ENCODE data around the gene POU2F2. TPM values are rescaled to one million over a fixed set of nuclear protein-coding genes. Genes with fewer than 3 reads are reported as not detected.

The POU2F2 gene
- total RNA-seq, 2 donors from 2014 or later, result 1.8 to 2.6 TPM

GRCh38 chr19:42078538-42079275, 53.5 kb downstream of the POU2F2 start:
- Mint-ChIP-seq H3K9me3 (no peaks in the 10 kb centered on the region), H3K27ac (no peak overlapping the region), H3K4me3 (peak overlapping the region; percentile 96), H3K36me3 (ENCODE audit: low read depth) (peaks cover 46% of the 10 kb centered on the region), H3K27me3 (ENCODE audit: insufficient read depth) (no peaks in the 10 kb centered on the region), H3K4me1 (peaks cover 24% of the 10 kb centered on the region)
- no peak overlapping the region for H3K4me3 ChIP-seq (ENCODE audit: low read length)
- TF ChIP-seq CTCF (conservative IDR thresholded peaks at IDR 0.05), result no peak
- H3K36me3 ChIP-seq (ENCODE audit: control insufficient read depth, insufficient read depth, low read length), result peaks cover 39% of the 10 kb centered on the region
- no peaks in the 10 kb centered on the region for H3K4me1 ChIP-seq (ENCODE audit: control insufficient read depth, insufficient read depth, low read length)
- H3K27me3 ChIP-seq (ENCODE audit: control insufficient read depth, insufficient read depth, low read length, poor library complexity, severe bottlenecking), result no peaks in the 10 kb centered on the region
- DNase-seq, result no peak
- H3K9ac ChIP-seq (ENCODE audit: extremely low read depth, low read length, poor library complexity, severe bottlenecking), result no peak overlapping the region
- no peaks in the 10 kb centered on the region for H3K9me3 ChIP-seq (ENCODE audit: control insufficient read depth, low read length)
- 90 to 92% methylated on average over 11 to 15 of the region's 15 CpGs for WGBS, 2 experiments (ENCODE audit: insufficient coverage in 1 of 2, insufficient read length in 1 of 2)
- H3K27ac ChIP-seq (ENCODE audit: low read depth, low read length), result no peak overlapping the region

GRCh38 chr19:42078058-42078457, 54.2 kb downstream of the POU2F2 start:
- H3K4me1 ChIP-seq (ENCODE audit: control insufficient read depth, insufficient read depth, low read length), result no peaks in the 10 kb centered on the region
- H3K4me3 ChIP-seq (ENCODE audit: low read length), result peak overlapping the region; percentile 100
- no peak for TF ChIP-seq CTCF (conservative IDR thresholded peaks at IDR 0.05)
- H3K9ac ChIP-seq (ENCODE audit: extremely low read depth, low read length, poor library complexity, severe bottlenecking), result no peak overlapping the region
- no peak for DNase-seq
- H3K36me3 ChIP-seq (ENCODE audit: control insufficient read depth, insufficient read depth, low read length), result peaks cover 39% of the 10 kb centered on the region
- H3K9me3 ChIP-seq (ENCODE audit: control insufficient read depth, low read length), result no peaks in the 10 kb centered on the region
- H3K27me3 Mint-ChIP-seq (ENCODE audit: insufficient read depth), result no peaks in the 10 kb centered on the region
- H3K27ac ChIP-seq (ENCODE audit: low read depth, low read length), result no peak overlapping the region
- H3K9me3 Mint-ChIP-seq, result no peaks in the 10 kb centered on the region
- H3K27ac Mint-ChIP-seq, result peak overlapping the region; percentile 89
- H3K4me1 Mint-ChIP-seq, result peaks cover 24% of the 10 kb centered on the region
- H3K4me3 Mint-ChIP-seq, result peak overlapping the region; percentile 96
- no peaks in the 10 kb centered on the region for H3K27me3 ChIP-seq (ENCODE audit: control insufficient read depth, insufficient read depth, low read length, poor library complexity, severe bottlenecking)
- 95% methylated on average over 1 of the region's 1 CpG; no CpG with 5 or more reads in 1 of the 2 experiments for WGBS, 2 experiments (ENCODE audit: insufficient coverage in 1 of 2, insufficient read length in 1 of 2)
- peaks cover 42% of the 10 kb centered on the region for H3K36me3 Mint-ChIP-seq (ENCODE audit: low read depth)

- WGBS, 2 experiments (ENCODE audit: insufficient coverage in 1 of 2, insufficient read length in 1 of 2), result 0 to 2% methylated on average over 10 to 33 of the region's 33 CpGs
- H3K4me3 Mint-ChIP-seq, result peak overlapping the region; percentile 96
- Histone ChIP-seq H3K36me3 (ENCODE audit: control insufficient read depth, insufficient read depth, low read length) (peaks cover 31% of the 10 kb centered on the region), H3K9ac (ENCODE audit: extremely low read depth, low read length, poor library complexity, severe bottlenecking) (peak overlapping the region; percentile 96), H3K27ac (ENCODE audit: low read depth, low read length) (peak overlapping the region; percentile 66), H3K4me1 (ENCODE audit: control insufficient read depth, insufficient read depth, low read length) (no peaks in the 10 kb centered on the region), H3K9me3 (ENCODE audit: control insufficient read depth, low read length) (no peaks in the 10 kb centered on the region), H3K27me3 (ENCODE audit: control insufficient read depth, insufficient read depth, low read length, poor library complexity, severe bottlenecking) (no peaks in the 10 kb centered on the region), H3K4me3 (ENCODE audit: low read length) (peak overlapping the region; percentile 100)
- H3K36me3 Mint-ChIP-seq (ENCODE audit: low read depth), result peaks cover 31% of the 10 kb centered on the region
- no peaks in the 10 kb centered on the region for H3K9me3 Mint-ChIP-seq
- peaks cover 23% of the 10 kb centered on the region for H3K4me1 Mint-ChIP-seq
- no peaks in the 10 kb centered on the region for H3K27me3 Mint-ChIP-seq (ENCODE audit: insufficient read depth)
- DNase-seq, result no peak
- peak overlapping the region; percentile 89 for H3K27ac Mint-ChIP-seq
- no peak for TF ChIP-seq CTCF (conservative IDR thresholded peaks at IDR 0.05)
These were observed 55.8 kb downstream of the POU2F2 start for GRCh38 chr19:42076380-42076944.

Measured in endodermal cell (in vitro differentiated cells).